BLaER1 treated with 17β-estradiol and CSF1 and Interleukin-3, amounts not matched to agents 10 nM and 100 nM (cell line): ENCODE data around the gene UBE3B.
"Not testable (repeated sequence)": the region's sequence is repeated elsewhere in the genome, so short reads cannot be mapped to it uniquely, and the experiment has no call there.

Experiments used
- H3K27ac ChIP-seq, 11 experiments: shearing (Covaris generic); formaldehyde crosslinking; 2 replicates each; pipeline ENCODE4 v1.8.1; 2022
- H3K27me3 ChIP-seq, 11 experiments: shearing (Covaris generic); formaldehyde crosslinking; 2 replicates each; pipeline ENCODE4 v1.8.1; 2022
- H3K36me3 ChIP-seq, 11 experiments: shearing (Covaris generic); formaldehyde crosslinking; 2 replicates each; pipeline ENCODE4 v1.8.1; 2022
- H3K4me1 ChIP-seq, 10 experiments: shearing (Covaris generic); formaldehyde crosslinking; 2 replicates each; pipeline ENCODE4 v1.8.1; 2022
- H3K4me2 ChIP-seq, 11 experiments: shearing (Covaris generic); formaldehyde crosslinking; 2 replicates each; pipeline ENCODE4 v1.8.1; 2022
- H3K4me3 ChIP-seq, 10 experiments: shearing (Covaris generic); formaldehyde crosslinking; 2 replicates each; pipeline ENCODE4 v1.8.1; 2022
- H3K9ac ChIP-seq, 11 experiments: shearing (Covaris generic); formaldehyde crosslinking; 2 replicates each; pipeline ENCODE4 v1.8.1; 2022
- H3K9me3 ChIP-seq, 11 experiments: shearing (Covaris generic); formaldehyde crosslinking; replicated peaks in 1 of 11; 2 replicates each; pipeline ENCODE4 v1.8.1; 2022
- H4K20me1 ChIP-seq, 11 experiments: shearing (Covaris generic); formaldehyde crosslinking; 2 replicates each; pipeline ENCODE4 v1.8.1; 2022
- Cebpa-rat ChIP-seq, 11 experiments: shearing (Covaris generic); IDR thresholded peaks; 2 replicates each; pipeline ENCODE4 v1.8.1; 2022

The UBE3B gene

DNA sequence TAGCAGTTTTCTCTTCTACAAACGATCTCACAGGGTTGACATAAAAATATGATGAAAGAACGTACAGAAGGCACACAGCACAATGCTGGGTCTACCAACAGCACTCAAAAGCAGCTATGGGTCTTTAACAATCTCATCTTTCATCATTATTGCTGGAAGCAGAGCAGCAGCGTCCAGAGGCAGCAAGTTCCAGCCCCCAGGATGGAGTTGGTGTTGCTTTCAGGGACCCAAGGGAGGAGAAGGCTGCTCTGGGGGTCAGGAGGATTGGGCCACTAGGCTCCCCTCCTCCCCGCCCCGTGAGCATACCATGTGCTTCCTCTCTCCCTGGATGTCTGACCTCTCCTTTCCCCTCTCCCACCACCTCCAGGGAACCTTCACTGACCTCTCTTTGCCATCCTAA lies 13.7 kb upstream of the UBE3B start:
- H3K9ac ChIP-seq = 0 out of 22 replicates have a peak overlapping the region, but pooled peaks of 1 of the 11 experiments have one; percentile 0
- H3K27me3 ChIP-seq = no peaks in the 10 kb centered on the region
- peaks cover 72 to 100% (median 98%) of the 10 kb centered on the region in 11 experiments for H4K20me1 ChIP-seq
- H3K27ac ChIP-seq = peak overlapping the region in 3 of 11 experiments; percentile 16 to 40 (median 21); a peak in 1 of 22 replicates
- H3K4me1 ChIP-seq = peaks cover 22 to 81% (median 36%) of the 10 kb centered on the region in 10 experiments
- peaks cover 57 to 94% (median 76%) of the 10 kb centered on the region in 11 experiments for H3K36me3 ChIP-seq
- TF ChIP-seq Cebpa-rat (IDR thresholded peaks at IDR 0.05) = no peak
- H3K4me3 ChIP-seq = no peak overlapping the region
- no peaks in the 10 kb centered on the region for H3K9me3 ChIP-seq
- peak overlapping the region in 7 of 11 experiments; percentile 5 to 91 (median 68); a peak in 10 of 22 replicates for H3K4me2 ChIP-seq

DNA sequence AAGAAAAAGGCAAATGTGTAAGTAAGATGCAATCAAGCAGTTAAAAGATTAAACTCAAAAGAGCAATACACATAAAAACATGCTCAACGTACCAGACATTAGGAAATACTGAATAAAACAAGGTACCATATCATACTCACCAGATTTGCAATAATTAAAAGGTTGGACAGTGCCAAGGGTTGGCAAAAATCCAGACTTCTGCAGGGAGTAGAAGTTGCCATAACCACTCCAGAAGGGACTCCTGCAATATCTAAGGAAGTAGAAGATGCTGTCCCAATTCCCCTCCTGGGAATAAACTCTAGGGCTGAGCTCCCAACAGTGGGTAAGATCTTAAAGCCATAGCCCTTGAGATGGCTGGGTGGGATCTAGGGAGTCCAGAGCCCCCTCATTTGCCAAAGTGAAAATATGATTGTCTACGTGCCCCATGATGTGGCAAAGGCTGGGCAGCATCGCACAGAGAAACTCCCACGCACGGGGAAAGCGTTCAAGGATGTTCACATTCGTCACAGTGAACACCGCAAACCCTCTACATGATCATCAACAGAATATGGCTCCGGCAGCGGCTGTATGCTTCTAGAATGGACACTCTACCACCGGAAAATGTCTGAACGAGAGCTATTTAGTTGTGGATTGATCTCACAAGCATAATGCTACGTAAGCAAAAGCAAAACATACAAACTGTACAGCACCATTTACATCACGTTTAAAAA lies 12.6 kb upstream of the UBE3B start:
- no peak overlapping the region; a peak in 1 of 22 replicates for H3K4me2 ChIP-seq
- no peak overlapping the region for H3K27ac ChIP-seq
- H4K20me1 ChIP-seq = peaks cover 79 to 100% (median 98%) of the 10 kb centered on the region in 11 experiments
- H3K4me1 ChIP-seq = peaks cover 22 to 86% (median 36%) of the 10 kb centered on the region in 10 experiments
- H3K9ac ChIP-seq = no peak overlapping the region
- H3K4me3 ChIP-seq = no peak overlapping the region
- peaks cover 58 to 94% (median 76%) of the 10 kb centered on the region in 11 experiments for H3K36me3 ChIP-seq
- no peaks in the 10 kb centered on the region for H3K9me3 ChIP-seq
- no peaks in the 10 kb centered on the region for H3K27me3 ChIP-seq
- TF ChIP-seq Cebpa-rat (IDR thresholded peaks at IDR 0.05) = no peak

DNA sequence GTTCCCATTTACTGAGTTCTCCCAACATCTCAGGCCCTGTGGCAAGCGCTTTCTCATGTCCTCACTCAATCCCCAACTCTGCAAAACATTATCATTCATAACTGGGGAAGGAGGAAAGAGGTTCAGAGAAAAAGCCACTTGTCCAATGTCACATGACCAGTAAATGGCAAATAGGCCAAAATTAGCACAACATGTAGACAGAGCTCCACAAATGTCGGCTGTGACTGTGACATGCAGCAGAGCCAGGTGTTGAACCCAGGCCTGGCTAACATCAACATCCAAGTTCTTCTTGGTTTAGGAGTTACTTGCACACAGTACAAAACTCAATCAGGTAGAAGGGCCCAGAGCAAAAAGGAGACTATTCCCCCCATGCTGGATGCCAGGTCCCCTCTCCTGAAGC lies 11.1 kb upstream of the UBE3B start:
- H3K27me3 ChIP-seq = no peaks in the 10 kb centered on the region
- H3K36me3 ChIP-seq = peaks cover 64 to 98% (median 81%) of the 10 kb centered on the region in 11 experiments
- no peak for TF ChIP-seq Cebpa-rat (IDR thresholded peaks at IDR 0.05)
- H3K4me1 ChIP-seq = peaks cover 14 to 80% (median 28%) of the 10 kb centered on the region in 10 experiments
- no peak overlapping the region for H3K9ac ChIP-seq
- peaks cover 85 to 100% (median 98%) of the 10 kb centered on the region in 11 experiments for H4K20me1 ChIP-seq
- H3K4me3 ChIP-seq = no peak overlapping the region
- no peak overlapping the region for H3K27ac ChIP-seq
- no peaks in the 10 kb centered on the region for H3K9me3 ChIP-seq
- H3K4me2 ChIP-seq = peak overlapping the region in 1 of 11 experiments; percentile 3; a peak in 1 of 22 replicates

DNA sequence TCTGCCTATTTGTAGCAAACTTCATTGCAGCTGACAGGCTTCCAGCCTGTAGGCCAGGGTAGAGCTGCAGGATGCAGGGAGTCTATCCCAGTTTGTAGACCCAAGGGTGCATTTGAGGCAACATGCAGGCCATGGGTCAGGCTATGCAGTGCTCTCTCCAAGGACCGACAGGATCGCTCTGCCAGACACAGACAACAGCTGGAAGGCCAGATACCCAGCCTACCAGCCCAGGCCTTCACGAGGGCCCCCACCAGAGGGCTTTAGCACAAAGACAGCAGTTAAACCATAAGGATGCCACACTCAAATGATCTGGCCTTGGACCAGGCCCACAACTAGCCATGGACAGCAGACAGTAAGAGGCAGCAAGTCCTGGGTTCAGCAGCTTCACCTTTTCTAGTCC lies 10.6 kb upstream of the UBE3B start:
- peaks cover 88 to 100% (median 98%) of the 10 kb centered on the region in 11 experiments for H4K20me1 ChIP-seq
- peaks cover 67 to 100% (median 85%) of the 10 kb centered on the region in 11 experiments for H3K36me3 ChIP-seq
- H3K9me3 ChIP-seq = no peaks in the 10 kb centered on the region
- peaks cover 9 to 75% (median 23%) of the 10 kb centered on the region in 10 experiments for H3K4me1 ChIP-seq
- H3K4me3 ChIP-seq = no peak overlapping the region
- H3K27ac ChIP-seq = no peak overlapping the region
- peak overlapping the region in 1 of 11 experiments; percentile 3; a peak in 1 of 22 replicates for H3K4me2 ChIP-seq
- TF ChIP-seq Cebpa-rat (IDR thresholded peaks at IDR 0.05) = no peak
- H3K27me3 ChIP-seq = no peaks in the 10 kb centered on the region
- no peak overlapping the region; a peak in 1 of 22 replicates for H3K9ac ChIP-seq

DNA sequence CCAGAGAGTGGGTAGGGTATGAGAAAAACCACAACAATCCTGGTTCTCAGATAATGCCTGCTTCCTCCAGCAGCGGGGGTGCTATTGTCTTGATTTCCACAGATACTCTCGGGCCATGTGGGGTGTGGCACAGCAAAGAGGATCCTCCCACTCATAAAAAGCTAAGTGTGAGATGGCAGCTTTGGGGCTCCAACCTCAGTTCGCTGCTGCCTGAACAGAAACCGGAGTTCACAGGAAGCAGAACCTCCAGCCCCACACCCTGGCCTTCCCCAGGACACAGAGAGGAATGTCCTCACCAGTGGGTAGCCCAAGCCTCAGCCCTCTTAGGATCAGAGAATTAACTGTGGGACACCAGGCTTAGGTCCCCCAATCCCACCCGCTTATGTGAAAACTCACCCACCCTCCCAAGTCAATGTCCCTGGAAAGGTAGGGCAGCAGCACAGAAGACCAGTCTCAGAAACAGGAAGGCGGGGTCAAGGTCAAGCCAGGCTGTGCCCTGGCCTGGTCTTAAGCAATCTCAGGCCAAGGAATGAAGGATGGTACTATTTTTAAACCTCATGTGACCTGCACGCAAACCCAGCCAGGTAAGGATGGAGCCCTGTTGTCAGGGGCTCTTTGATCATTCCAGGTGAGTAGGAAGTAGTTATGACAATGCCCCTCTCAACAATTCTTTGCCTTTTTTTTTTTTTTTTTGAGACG lies 9.3 kb upstream of the UBE3B start:
- H3K4me3 ChIP-seq = no peak overlapping the region
- peak overlapping the region in 1 of 11 experiments; percentile 31; a peak in 1 of 22 replicates for H3K9ac ChIP-seq
- peaks cover 67 to 98% (median 84%) of the 10 kb centered on the region in 11 experiments for H3K36me3 ChIP-seq
- peak overlapping the region in 1 of 11 experiments; percentile 31; a peak in 3 of 22 replicates for H3K4me2 ChIP-seq
- H3K4me1 ChIP-seq = peaks cover 0 to 62% (median 10%) of the 10 kb centered on the region in 10 experiments; a peak in 16 of 20 replicates
- H3K27me3 ChIP-seq = no peaks in the 10 kb centered on the region
- TF ChIP-seq Cebpa-rat (IDR thresholded peaks at IDR 0.05) = no peak
- H3K9me3 ChIP-seq = no peaks in the 10 kb centered on the region
- peaks cover 90 to 100% (median 98%) of the 10 kb centered on the region in 11 experiments for H4K20me1 ChIP-seq
- H3K27ac ChIP-seq = no peak overlapping the region

DNA sequence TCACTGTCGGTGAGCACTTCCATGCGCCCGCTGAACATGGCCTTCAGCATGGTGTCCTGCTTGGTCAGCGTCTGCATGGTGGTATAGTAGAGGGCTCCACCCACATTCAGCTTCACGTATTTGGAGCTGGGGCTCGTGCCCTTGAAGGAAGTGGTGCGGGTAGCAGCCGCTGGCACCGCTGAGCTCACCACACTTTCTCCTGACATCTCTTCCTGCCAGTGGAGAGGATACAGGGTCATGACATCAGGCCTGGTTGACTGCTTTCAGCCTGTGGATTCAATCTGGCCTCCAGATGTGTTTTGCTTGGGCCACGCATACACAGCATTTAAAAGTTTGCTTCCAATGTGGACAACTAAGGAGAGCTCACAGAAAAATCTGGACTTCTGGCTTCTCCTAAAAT lies 7.9 kb upstream of the UBE3B start:
- no peak overlapping the region for H3K27ac ChIP-seq
- no peak overlapping the region for H3K4me3 ChIP-seq
- H3K27me3 ChIP-seq = no peaks in the 10 kb centered on the region
- peak overlapping the region in 1 of 11 experiments; percentile 12; a peak in 1 of 22 replicates for H3K4me2 ChIP-seq
- peaks cover 0 to 50% (median 0%) of the 10 kb centered on the region in 10 experiments; a peak in 9 of 20 replicates for H3K4me1 ChIP-seq
- H3K36me3 ChIP-seq = peaks cover 59 to 90% (median 79%) of the 10 kb centered on the region in 11 experiments
- H4K20me1 ChIP-seq = peaks cover 88 to 100% (median 98%) of the 10 kb centered on the region in 11 experiments
- H3K9ac ChIP-seq = no peak overlapping the region
- H3K9me3 ChIP-seq = no peaks in the 10 kb centered on the region
- no peak for TF ChIP-seq Cebpa-rat (IDR thresholded peaks at IDR 0.05)

DNA sequence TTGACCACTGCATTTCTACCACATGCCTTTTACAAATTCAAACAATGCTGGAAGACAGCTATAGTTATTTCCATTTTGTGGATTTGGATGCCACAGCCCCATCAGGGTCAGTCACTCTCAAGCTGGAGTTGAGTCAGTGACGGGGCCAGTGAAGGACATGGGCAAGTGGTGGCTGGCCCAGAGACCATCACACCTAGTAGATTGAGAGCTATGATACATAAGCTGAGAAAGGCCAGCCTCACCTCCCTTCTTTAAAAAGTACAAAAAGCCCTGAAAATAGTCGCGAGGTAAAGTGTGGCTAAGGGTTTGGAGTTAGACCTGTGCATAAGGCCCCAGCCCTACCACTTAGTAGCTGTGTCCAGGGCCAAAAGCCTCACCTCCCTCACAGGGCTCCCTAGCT lies 4.4 kb upstream of the UBE3B start:
- Histone ChIP-seq H3K27ac (no peak overlapping the region), H3K9ac (peak overlapping the region in 1 of 11 experiments; percentile 37; a peak in 1 of 22 replicates), H3K9me3 (no peaks in the 10 kb centered on the region), H3K27me3 (no peaks in the 10 kb centered on the region), H3K4me2 (no peak overlapping the region), H3K4me3 (no peak overlapping the region), H3K36me3 (peaks cover 25 to 61% (median 45%) of the 10 kb centered on the region in 11 experiments), H4K20me1 (peaks cover 64 to 87% (median 79%) of the 10 kb centered on the region in 11 experiments), H3K4me1 (peaks cover 18 to 49% (median 20%) of the 10 kb centered on the region in 10 experiments)
- TF ChIP-seq Cebpa-rat (IDR thresholded peaks at IDR 0.05) = no peak

DNA sequence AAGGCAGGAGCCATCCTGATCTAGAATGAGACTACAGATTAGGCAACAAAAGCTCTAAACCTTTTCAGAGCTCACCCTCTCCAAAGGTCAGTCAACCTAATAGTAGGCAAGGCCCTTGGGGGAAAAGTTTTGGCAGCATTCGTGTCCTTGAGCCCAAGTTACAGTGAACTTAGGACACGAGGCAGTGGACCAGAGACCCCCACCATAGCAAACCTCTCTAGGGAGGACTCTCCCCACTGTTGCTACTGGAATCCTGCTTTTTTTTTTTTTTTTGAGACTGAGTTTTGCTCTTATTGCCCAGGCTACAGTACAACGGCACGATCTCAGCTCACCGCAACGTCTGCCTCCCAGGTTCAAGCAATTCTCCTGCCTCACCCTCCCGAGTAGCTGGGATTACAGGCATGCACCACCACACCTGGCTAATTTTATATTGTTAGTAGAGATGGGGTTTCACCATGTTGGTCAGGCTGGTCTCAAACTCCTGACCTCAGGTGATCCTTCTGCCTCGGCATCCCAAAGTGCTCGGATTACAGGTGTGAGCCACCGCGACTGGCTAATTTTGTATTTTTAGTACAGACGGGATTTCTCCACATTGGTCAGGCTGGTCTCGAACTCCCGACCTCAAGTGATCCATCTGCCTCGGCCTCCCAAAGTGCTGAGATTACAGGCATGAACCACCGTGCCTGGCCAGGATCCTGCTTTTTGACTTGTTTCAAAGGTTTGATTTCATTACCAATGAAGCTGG lies 3.7 kb upstream of the UBE3B start:
- H3K4me1 ChIP-seq = peaks cover 24 to 50% (median 27%) of the 10 kb centered on the region in 10 experiments
- peaks cover 20 to 57% (median 40%) of the 10 kb centered on the region in 11 experiments for H3K36me3 ChIP-seq
- not testable (repeated sequence) for H3K4me3 ChIP-seq, H3K4me2 ChIP-seq, H3K27ac ChIP-seq, H3K27me3 ChIP-seq, H3K9me3 ChIP-seq
- peaks cover 60 to 80% (median 74%) of the 10 kb centered on the region in 11 experiments; a peak in 21 of 22 replicates for H4K20me1 ChIP-seq
- H3K9ac ChIP-seq = peak overlapping the region in 1 of 11 experiments; percentile 37; a peak in 1 of 22 replicates
